ENCODE data around the gene NDUFAF7.

DNA sequence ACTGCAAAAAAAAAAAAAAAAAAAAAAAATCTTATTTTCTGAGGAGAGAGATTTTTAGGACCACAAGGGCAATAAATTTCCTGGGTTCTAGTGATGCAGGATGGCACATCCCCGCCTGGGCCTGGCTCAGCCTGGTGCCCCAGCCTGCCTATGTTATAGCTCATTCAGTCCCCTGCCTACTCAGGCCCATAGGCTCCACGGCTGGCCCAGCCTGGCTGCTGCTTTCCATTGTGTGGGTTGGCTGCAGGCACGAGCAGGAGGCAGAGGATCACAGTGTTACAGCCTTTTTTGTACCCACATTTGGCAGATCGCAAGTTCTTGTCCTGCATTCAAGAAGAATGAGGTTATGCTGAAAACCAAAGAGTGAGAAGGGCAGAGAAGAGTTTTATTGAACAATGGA lies 40.2 kb upstream of the NDUFAF7 start:
- TF ChIP-seq, protein P1, sequence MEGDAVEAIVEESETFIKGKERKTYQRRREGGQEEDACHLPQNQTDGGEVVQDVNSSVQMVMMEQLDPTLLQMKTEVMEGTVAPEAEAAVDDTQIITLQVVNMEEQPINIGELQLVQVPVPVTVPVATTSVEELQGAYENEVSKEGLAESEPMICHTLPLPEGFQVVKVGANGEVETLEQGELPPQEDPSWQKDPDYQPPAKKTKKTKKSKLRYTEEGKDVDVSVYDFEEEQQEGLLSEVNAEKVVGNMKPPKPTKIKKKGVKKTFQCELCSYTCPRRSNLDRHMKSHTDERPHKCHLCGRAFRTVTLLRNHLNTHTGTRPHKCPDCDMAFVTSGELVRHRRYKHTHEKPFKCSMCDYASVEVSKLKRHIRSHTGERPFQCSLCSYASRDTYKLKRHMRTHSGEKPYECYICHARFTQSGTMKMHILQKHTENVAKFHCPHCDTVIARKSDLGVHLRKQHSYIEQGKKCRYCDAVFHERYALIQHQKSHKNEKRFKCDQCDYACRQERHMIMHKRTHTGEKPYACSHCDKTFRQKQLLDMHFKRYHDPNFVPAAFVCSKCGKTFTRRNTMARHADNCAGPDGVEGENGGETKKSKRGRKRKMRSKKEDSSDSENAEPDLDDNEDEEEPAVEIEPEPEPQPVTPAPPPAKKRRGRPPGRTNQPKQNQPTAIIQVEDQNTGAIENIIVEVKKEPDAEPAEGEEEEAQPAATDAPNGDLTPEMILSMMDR (IDR thresholded peaks at IDR 0.05), result no peak
- TF ChIP-seq POLR2A (IDR thresholded peaks at IDR 0.05; ENCODE audit: low read depth), result no peak
- no peak for TF ChIP-seq EP300 (IDR thresholded peaks at IDR 0.05)
- no peak for TF ChIP-seq POLR2AphosphoS5 (IDR thresholded peaks at IDR 0.05)
